Measurements from ENCODE around the gene ANKRD66. TPM values are rescaled to one million over a fixed set of nuclear protein-coding genes. Genes with fewer than 3 reads are reported as not detected.

The ANKRD66 gene
- polyA plus RNA-seq, 4 donors: 0.04 TPM; not detected in 3

- Histone ChIP-seq H3K4me1 (ENCODE audit: control insufficient read depth in 3 of 3, insufficient read depth in 2 of 3, low read depth in 1 of 3, low read length in 2 of 3) (peaks cover 4 to 60% (median 11%) of the 10 kb centered on the region in 3 donors), H3K27ac (ENCODE audit: low read depth in 1 of 3, low read length in 2 of 3) (peak overlapping the region; percentile 50 to 83 (median 59)), H3K4me3 (ENCODE audit: low read depth in 1 of 3, low read length in 3 of 3) (no peak overlapping the region), H3K9me3 (ENCODE audit: control insufficient read depth in 2 of 2, insufficient read depth in 1 of 2, low read depth in 1 of 2, low read length in 1 of 2) (no peaks in the 10 kb centered on the region), H3K27me3 (ENCODE audit: control insufficient read depth in 3 of 3, insufficient read depth in 3 of 3, low read length in 3 of 3) (no peaks in the 10 kb centered on the region), H3K36me3 (ENCODE audit: control insufficient read depth in 3 of 3, insufficient read depth in 2 of 3, low read depth in 1 of 3, low read length in 3 of 3) (no peaks in the 10 kb centered on the region)
- DNase-seq (peak; percentile 90), FAIRE-seq (no peak)
- WGBS, 3 donors: 19 to 54% (median 39%) methylated on average over 4 of the region's 4 CpGs
Measured at GRCh38 chr6:46789434-46790354, 43.0 kb downstream of the ANKRD66 start.

GRCh38 chr6:46790355-46790874 lies 43.7 kb downstream of the ANKRD66 start:
- Histone ChIP-seq H3K4me3 (ENCODE audit: low read depth in 1 of 3, low read length in 3 of 3) (no peak overlapping the region), H3K4me1 (ENCODE audit: control insufficient read depth in 3 of 3, insufficient read depth in 2 of 3, low read depth in 1 of 3, low read length in 2 of 3) (peaks cover 4 to 60% (median 11%) of the 10 kb centered on the region in 3 donors), H3K9me3 (ENCODE audit: control insufficient read depth in 2 of 2, insufficient read depth in 1 of 2, low read depth in 1 of 2, low read length in 1 of 2) (no peaks in the 10 kb centered on the region), H3K27me3 (ENCODE audit: control insufficient read depth in 3 of 3, insufficient read depth in 3 of 3, low read length in 3 of 3) (no peaks in the 10 kb centered on the region), H3K27ac (ENCODE audit: low read depth in 1 of 3, low read length in 2 of 3) (peak overlapping the region in 1 of 3 donors; percentile 56), H3K36me3 (ENCODE audit: control insufficient read depth in 3 of 3, insufficient read depth in 2 of 3, low read depth in 1 of 3, low read length in 3 of 3) (peaks cover 0 to 3% (median 0%) of the 10 kb centered on the region in 3 donors)
- FAIRE-seq: no peak
- DNase-seq: no peak

- Histone ChIP-seq H3K36me3 (ENCODE audit: control insufficient read depth in 3 of 3, insufficient read depth in 2 of 3, low read depth in 1 of 3, low read length in 3 of 3) (peaks cover 0 to 11% (median 0%) of the 10 kb centered on the region in 3 donors), H3K9me3 (ENCODE audit: control insufficient read depth in 2 of 2, insufficient read depth in 1 of 2, low read depth in 1 of 2, low read length in 1 of 2) (no peaks in the 10 kb centered on the region), H3K4me1 (ENCODE audit: control insufficient read depth in 3 of 3, insufficient read depth in 2 of 3, low read depth in 1 of 3, low read length in 2 of 3) (peaks cover 4 to 50% (median 11%) of the 10 kb centered on the region in 3 donors), H3K27me3 (ENCODE audit: control insufficient read depth in 3 of 3, insufficient read depth in 3 of 3, low read length in 3 of 3) (no peaks in the 10 kb centered on the region), H3K4me3 (ENCODE audit: low read depth in 1 of 3, low read length in 3 of 3) (no peak overlapping the region), H3K27ac (ENCODE audit: low read depth in 1 of 3, low read length in 2 of 3) (no peak overlapping the region)
- DNase-seq: no peak
- FAIRE-seq: peak; percentile 51
- WGBS, 3 donors: 5 to 21% (median 12%) methylated on average over 1 of the region's 1 CpG
Measured at GRCh38 chr6:46792635-46793034, 45.9 kb downstream of the ANKRD66 start.

- H3K4me3 ChIP-seq (ENCODE audit: low read depth in 1 of 3, low read length in 3 of 3): peak within 1 kb of the TSS in 2 of 3 donors; percentile 54 to 69
- no peaks in the 10 kb centered on the region for H3K9me3 ChIP-seq (ENCODE audit: control insufficient read depth in 2 of 2, insufficient read depth in 1 of 2, low read depth in 1 of 2, low read length in 1 of 2)
- DNase-seq (peak; percentile 83 to 89), FAIRE-seq (peak; percentile 67)
- H3K36me3 ChIP-seq (ENCODE audit: control insufficient read depth in 3 of 3, insufficient read depth in 2 of 3, low read depth in 1 of 3, low read length in 3 of 3): peaks cover 0 to 11% (median 0%) of the 10 kb centered on the region in 3 donors
- H3K27ac ChIP-seq (ENCODE audit: low read depth in 1 of 3, low read length in 2 of 3): peak within 1 kb of the TSS in 1 of 3 donors; percentile 67
- H3K27me3 ChIP-seq (ENCODE audit: control insufficient read depth in 3 of 3, insufficient read depth in 3 of 3, low read length in 3 of 3): no peaks in the 10 kb centered on the region
- WGBS, 3 donors: 12 to 62% (median 43%) methylated on average over 8 of the region's 8 CpGs
- peaks cover 4 to 45% (median 8%) of the 10 kb centered on the region in 3 donors for H3K4me1 ChIP-seq (ENCODE audit: control insufficient read depth in 3 of 3, insufficient read depth in 2 of 3, low read depth in 1 of 3, low read length in 2 of 3)
Measured at GRCh38 chr6:46793138-46793537, 46.4 kb downstream of the ANKRD66 start, which contains the start of gene MEP1A. Gene MEP1A (plus strand): TSS chr6:46793389. CDS start chr6:46793399, 10 bp downstream.

GRCh38 chr6:46794068-46794467 lies 47.3 kb downstream of the ANKRD66 start:
- Histone ChIP-seq H3K36me3 (ENCODE audit: control insufficient read depth in 3 of 3, insufficient read depth in 2 of 3, low read depth in 1 of 3, low read length in 3 of 3) (peaks cover 0 to 14% (median 2%) of the 10 kb centered on the region in 3 donors), H3K27me3 (ENCODE audit: control insufficient read depth in 3 of 3, insufficient read depth in 3 of 3, low read length in 3 of 3) (no peaks in the 10 kb centered on the region), H3K27ac (ENCODE audit: low read depth in 1 of 3, low read length in 2 of 3) (peak overlapping the region in 1 of 3 donors; percentile 67), H3K4me1 (ENCODE audit: control insufficient read depth in 3 of 3, insufficient read depth in 2 of 3, low read depth in 1 of 3, low read length in 2 of 3) (peaks cover 4 to 36% (median 5%) of the 10 kb centered on the region in 3 donors), H3K9me3 (ENCODE audit: control insufficient read depth in 2 of 2, insufficient read depth in 1 of 2, low read depth in 1 of 2, low read length in 1 of 2) (no peaks in the 10 kb centered on the region), H3K4me3 (ENCODE audit: low read depth in 1 of 3, low read length in 3 of 3) (peak overlapping the region in 2 of 3 donors; percentile 54 to 69)
- no peak for FAIRE-seq
- DNase-seq: peak in 1 of 2 donors; percentile 39
- WGBS, 3 donors: 51 to 63% (median 54%) methylated on average over 3 of the region's 3 CpGs

GRCh38 chr6:46795816-46796215 lies 49.1 kb downstream of the ANKRD66 start:
- no peaks in the 10 kb centered on the region for H3K27me3 ChIP-seq (ENCODE audit: control insufficient read depth in 3 of 3, insufficient read depth in 3 of 3, low read length in 3 of 3)
- no peak overlapping the region for H3K27ac ChIP-seq (ENCODE audit: low read depth in 1 of 3, low read length in 2 of 3)
- H3K4me3 ChIP-seq (ENCODE audit: low read depth in 1 of 3, low read length in 3 of 3): peak overlapping the region in 2 of 3 donors; percentile 54 to 69
- H3K36me3 ChIP-seq (ENCODE audit: control insufficient read depth in 3 of 3, insufficient read depth in 2 of 3, low read depth in 1 of 3, low read length in 3 of 3): peaks cover 0 to 17% (median 5%) of the 10 kb centered on the region in 3 donors
- FAIRE-seq: no peak
- H3K4me1 ChIP-seq (ENCODE audit: control insufficient read depth in 3 of 3, insufficient read depth in 2 of 3, low read depth in 1 of 3, low read length in 2 of 3): peaks cover 4 to 21% (median 4%) of the 10 kb centered on the region in 3 donors
- no peak for DNase-seq
- H3K9me3 ChIP-seq (ENCODE audit: control insufficient read depth in 2 of 2, insufficient read depth in 1 of 2, low read depth in 1 of 2, low read length in 1 of 2): no peaks in the 10 kb centered on the region
- 72 to 91% (median 77%) methylated on average over 3 of the region's 3 CpGs for WGBS, 3 donors

- Histone ChIP-seq H3K27ac (ENCODE audit: low read depth in 1 of 3, low read length in 2 of 3) (no peak overlapping the region), H3K4me1 (ENCODE audit: control insufficient read depth in 3 of 3, insufficient read depth in 2 of 3, low read depth in 1 of 3, low read length in 2 of 3) (peaks cover 0 to 10% (median 0%) of the 10 kb centered on the region in 3 donors), H3K36me3 (ENCODE audit: control insufficient read depth in 3 of 3, insufficient read depth in 2 of 3, low read depth in 1 of 3, low read length in 3 of 3) (peaks cover 0 to 17% (median 5%) of the 10 kb centered on the region in 3 donors), H3K4me3 (ENCODE audit: low read depth in 1 of 3, low read length in 3 of 3) (peak overlapping the region in 2 of 3 donors; percentile 54 to 69), H3K9me3 (ENCODE audit: control insufficient read depth in 2 of 2, insufficient read depth in 1 of 2, low read depth in 1 of 2, low read length in 1 of 2) (no peaks in the 10 kb centered on the region), H3K27me3 (ENCODE audit: control insufficient read depth in 3 of 3, insufficient read depth in 3 of 3, low read length in 3 of 3) (no peaks in the 10 kb centered on the region)
- 34 to 51% (median 42%) methylated on average over 5 of the region's 5 CpGs for WGBS, 3 donors
- DNase-seq: peak in 1 of 2 donors; percentile 53
- FAIRE-seq: no peak
Measured at GRCh38 chr6:46796848-46797580, 50.3 kb downstream of the ANKRD66 start.

- DNase-seq (no peak), FAIRE-seq (no peak)
- Histone ChIP-seq H3K27ac (ENCODE audit: low read depth in 1 of 3, low read length in 2 of 3) (no peak overlapping the region), H3K9me3 (ENCODE audit: control insufficient read depth in 2 of 2, insufficient read depth in 1 of 2, low read depth in 1 of 2, low read length in 1 of 2) (no peaks in the 10 kb centered on the region), H3K36me3 (ENCODE audit: control insufficient read depth in 3 of 3, insufficient read depth in 2 of 3, low read depth in 1 of 3, low read length in 3 of 3) (peaks cover 0 to 17% (median 5%) of the 10 kb centered on the region in 3 donors), H3K4me3 (ENCODE audit: low read depth in 1 of 3, low read length in 3 of 3) (peak overlapping the region in 1 of 3 donors; percentile 4), H3K4me1 (ENCODE audit: control insufficient read depth in 3 of 3, insufficient read depth in 2 of 3, low read depth in 1 of 3, low read length in 2 of 3) (peaks cover 0 to 4% (median 0%) of the 10 kb centered on the region in 3 donors), H3K27me3 (ENCODE audit: control insufficient read depth in 3 of 3, insufficient read depth in 3 of 3, low read length in 3 of 3) (no peaks in the 10 kb centered on the region)
- 53 to 70% (median 54%) methylated on average over 1 of the region's 1 CpG for WGBS, 3 donors
Measured at GRCh38 chr6:46799657-46800056, 52.9 kb downstream of the ANKRD66 start.
